ENCODE data around the gene RAB43.
"Not testable (repeated sequence)": the region's sequence is repeated elsewhere in the genome, so short reads cannot be mapped to it uniquely, and the experiment has no call there.

The RAB43 gene

DNA sequence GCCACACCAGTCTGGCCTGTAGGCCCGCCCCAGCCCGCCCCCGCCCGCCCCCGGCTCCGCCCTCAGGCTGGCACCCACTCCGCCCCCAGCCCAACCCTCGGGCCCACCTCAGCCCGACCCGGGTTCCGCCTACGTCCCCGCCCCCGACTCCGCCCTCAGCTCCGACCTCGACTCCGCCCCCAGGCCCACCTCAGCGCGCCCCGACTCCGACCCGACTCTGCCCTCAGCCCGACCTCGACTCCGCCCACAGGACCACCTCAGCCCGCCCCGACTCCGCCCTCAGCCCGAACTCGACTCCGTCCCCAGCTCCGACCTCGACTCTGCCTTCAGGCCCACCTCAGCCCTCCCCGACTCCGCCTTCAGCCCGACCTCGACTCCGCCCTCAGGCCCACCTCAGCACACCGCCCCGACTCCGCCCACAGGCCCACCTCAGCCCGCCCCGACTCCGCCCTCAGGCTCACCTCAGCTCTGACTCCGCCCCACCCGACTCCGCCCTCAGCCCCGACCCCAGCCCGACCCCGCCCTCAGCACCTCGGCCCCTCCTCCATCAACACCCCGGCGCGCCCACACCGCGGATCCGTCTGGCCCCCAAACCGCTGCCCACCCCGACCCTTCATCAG is at the start of gene RAB43:
RAB43 (minus strand) TSS at position 13 of the 620 bp plus-strand sequence. CDS start 315 bp downstream, outside the sequence.
- DNase-seq (ENCODE audit: low read depth in 2 of 2), result peak; percentile 79 to 83

DNA sequence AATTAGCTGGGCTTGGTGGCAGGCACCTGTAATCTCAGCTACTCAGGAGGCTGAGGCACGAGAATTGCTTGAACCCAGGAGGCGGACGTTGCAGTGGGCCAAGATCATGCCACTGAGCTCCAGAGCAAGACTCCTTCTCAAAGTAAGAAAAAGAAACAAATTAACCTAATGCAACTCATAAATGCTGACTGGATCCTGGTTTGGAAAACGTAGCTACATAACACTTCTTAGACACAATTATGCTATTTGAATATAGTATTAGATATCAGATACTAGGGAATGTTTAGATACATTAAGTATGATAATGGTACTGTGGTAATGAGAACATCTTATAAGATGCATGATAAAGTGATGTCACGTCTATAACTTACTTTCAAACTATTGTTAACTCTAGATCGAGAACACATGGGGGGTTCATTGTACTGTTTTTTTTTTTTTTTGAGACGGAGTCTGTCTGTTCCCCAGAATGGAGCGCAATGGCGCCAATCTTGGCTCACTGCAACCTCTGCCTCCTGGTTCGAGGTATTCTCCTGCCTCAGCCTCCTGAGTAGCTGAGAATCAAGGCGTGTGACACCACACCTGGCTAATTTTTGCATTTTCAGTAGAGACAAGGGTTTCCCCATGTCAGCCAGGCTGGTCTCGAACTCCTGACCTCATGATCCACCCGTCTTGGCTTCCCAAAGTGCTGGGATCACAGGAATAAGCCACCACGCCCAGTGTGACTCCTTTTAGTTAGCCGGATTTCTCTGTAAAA is 45.2 kb upstream of the RAB43 start:
- no peak for DNase-seq (ENCODE audit: low read depth in 2 of 2)

DNA sequence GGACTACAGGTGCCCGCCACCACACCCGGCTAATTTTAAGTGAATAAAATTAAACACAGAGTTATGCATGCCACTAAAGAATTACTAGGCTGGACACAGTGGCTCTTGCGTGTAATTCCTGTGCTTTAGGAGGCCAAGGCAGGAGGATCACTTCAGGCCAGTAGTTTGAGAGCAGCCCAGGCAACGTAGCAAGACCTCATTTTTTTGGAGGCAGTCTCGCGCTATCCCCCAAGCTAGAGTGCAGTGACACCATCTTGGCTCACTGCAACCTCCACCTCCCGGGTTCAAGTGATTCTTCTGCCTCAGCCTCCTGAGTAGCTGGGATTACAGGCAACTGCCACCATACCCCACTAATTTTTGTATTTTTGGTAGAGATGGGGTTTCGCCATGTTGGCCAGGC is 44.0 kb upstream of the RAB43 start:
- not testable (repeated sequence) for DNase-seq (ENCODE audit: low read depth in 2 of 2)

DNA sequence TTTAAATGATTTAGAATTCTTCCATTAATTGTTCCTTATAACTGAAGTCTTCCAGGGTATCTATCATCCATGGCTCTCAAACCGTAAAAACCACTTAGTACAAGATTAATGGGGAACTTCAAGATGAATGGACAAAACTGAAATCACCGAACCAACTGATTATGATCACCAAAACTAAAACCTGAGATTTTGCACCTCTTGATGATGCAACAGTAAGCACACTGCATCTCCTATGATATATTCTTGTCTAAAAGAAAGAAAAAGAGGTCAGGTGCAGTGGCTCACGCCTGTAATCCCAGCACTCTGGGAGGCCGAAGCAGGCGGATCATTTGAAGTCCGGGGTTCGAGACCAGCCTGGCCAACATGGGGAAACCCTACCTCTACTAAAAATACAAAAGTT is 42.9 kb upstream of the RAB43 start:
- no peak for DNase-seq (ENCODE audit: low read depth in 2 of 2)

DNA sequence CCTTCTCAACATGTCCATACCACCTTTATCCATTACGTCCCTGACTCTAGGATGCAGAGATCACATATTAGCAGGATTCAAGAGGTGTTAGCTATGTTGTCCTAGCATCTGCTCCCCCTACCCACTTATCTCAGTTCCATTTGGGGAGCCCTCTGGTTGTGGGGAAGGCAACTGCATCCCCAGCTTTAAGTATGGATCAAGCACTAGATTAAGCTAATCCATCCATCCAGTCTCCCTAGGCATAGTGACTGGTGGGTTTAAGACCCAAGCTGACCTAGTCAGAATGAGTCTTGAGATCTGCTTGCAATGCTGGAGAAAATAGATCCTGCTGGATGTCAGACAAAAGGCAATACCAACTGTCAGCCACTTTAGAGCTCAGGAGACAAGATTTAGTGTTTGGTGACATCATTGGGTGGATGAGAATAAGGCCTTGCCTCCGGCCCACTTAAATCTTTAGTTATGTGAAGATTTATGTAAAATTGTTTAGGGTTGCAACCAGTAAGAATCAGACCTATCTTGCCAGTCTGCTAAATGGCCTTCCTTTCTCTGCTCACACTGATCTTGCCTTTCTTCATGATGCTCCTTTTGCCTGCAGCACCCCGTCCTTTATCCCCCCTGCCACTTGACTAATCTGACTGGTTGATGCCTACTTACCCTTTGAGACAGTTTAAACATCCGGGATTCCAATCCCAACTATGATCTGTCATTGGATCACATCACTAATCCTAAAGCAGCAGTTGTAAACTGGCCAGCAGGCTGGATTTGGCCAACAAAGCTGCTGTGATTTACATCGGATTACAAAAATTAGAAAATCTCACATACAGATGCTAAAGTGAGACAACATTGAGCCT is 41.4 kb upstream of the RAB43 start:
- no peak for DNase-seq (ENCODE audit: low read depth in 2 of 2)

DNA sequence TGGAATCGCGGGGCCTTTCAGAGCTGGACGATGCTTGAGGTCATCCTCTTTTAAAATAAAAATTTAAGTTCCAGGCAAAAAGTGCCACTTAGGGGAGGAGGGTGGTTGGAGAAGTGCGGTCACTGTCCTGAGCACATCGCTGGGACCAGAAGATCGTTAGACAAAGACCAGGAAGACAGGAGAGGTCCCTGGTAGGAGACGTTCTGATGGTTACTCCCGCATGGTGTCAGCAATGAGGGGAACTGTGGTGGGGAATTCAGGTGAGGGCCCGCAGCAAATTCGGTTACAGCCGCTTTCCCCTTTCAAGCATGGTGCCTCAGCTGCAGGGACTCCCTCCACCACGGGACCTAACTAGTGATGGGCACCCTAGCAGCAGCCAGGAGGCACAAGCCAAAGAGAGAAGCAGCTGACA is 40.3 kb upstream of the RAB43 start:
- no peak for DNase-seq (ENCODE audit: low read depth in 2 of 2)

DNA sequence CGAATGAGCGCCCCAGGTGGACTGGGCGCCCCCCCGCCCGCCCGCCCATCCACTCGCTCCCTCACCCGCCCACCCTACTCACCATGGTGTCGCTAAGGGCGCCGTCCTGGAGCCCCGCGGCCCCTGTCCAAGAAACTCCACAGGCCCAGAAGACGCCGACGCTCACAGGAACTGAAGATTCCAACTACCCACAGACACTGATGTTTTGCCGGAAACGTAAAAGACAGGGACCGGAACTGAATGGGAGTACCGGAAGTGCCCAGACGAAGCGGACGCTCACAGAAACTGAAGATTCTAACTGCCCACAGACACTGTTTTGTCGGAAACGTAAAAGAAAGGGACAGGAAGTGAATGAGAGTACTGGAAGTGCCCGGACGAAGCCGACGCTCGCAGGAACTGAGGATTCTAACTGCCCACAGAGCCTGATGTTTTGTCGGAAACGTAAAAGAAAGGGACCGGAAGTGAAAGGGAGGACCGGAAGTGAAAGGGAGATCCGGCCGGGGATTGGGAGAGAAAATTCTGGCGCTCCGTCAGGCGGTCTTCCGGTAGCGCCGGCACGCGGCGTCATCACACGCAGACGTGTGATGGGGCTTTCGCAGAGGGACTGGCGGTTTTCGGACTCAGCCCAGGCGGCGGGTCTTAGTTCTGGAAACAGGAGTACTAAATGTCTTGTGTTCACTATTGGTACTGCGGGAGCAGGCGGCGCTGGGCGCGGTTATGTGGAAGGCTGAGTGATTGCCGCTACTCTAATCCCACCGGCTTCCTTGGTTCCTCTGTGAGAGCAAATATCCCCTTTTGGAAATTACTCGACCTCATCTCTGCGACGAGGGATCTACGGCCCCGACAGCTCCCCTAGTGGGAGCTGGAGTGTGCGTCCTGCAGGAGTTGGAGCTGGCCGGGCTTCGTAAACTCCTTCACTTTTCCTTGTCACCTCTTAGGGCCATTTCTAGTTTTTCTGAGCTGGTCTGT is 39.6 kb upstream of the RAB43 start, which contains the start of gene ISY1:
ISY1 (minus strand) TSS at position 173 of the 969 bp plus-strand sequence; CDS start at position 85, 88 bp downstream.
- peak; percentile 70 to 76 for DNase-seq (ENCODE audit: low read depth in 2 of 2)

DNA sequence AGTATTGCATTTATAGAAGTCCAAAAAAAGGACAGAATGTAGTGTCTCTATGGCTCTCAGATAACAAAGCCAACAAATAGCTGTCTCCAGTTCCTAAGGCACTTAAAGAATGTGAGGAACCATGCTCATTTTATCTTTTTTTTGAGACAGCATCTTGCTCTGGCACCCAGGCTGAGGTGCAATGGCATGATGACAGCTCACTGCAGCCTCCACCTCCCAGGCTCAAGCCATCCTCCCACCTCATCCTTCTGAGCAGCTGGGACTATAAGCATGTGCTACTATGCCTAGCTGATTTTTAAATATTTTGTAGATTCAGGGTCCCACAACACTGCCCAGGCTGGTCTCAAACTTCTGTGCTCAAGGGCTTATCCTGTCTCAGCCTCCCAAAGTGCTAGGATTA is 23.2 kb upstream of the RAB43 start:
- no peak for DNase-seq (ENCODE audit: low read depth in 2 of 2)

DNA sequence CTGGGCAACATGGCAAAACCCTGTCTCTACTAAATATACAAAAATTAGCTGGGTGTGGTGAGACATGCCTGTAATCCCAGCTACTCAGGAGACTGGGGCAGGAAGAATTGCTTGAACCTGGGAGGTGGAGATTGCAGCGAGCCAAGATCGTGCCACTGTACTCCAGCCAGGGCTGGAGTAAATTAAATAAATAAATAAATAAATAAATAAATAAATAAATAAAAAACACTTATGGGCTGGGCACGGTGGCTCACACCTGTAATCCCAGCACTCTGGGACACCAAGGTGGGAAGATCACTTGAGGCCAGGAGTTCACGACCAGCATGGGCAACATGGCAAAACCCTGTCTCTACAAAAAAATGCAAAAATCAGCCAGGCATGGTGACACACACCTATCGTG is 19.4 kb upstream of the RAB43 start:
- not testable (repeated sequence) for DNase-seq (ENCODE audit: low read depth in 2 of 2)

DNA sequence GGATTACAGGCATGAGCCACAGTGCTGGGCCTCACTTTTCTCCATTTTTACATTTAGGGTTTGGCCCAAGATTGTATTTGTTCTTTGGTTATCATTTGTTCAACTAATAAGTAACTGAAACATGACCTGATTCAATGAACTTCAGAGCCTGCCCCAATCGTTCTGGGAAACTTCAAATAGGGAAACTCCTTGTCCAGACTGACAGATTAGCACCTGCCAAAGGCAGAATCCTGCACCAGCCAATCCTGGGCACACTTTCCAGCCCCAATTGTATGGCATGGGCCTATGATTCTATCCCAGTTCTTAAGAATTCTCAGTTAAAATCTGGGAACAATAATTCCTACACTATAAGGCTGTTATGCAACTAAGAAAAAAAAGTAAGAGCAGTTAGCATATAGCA is 18.3 kb upstream of the RAB43 start:
- DNase-seq (ENCODE audit: low read depth in 2 of 2), result no peak

DNA sequence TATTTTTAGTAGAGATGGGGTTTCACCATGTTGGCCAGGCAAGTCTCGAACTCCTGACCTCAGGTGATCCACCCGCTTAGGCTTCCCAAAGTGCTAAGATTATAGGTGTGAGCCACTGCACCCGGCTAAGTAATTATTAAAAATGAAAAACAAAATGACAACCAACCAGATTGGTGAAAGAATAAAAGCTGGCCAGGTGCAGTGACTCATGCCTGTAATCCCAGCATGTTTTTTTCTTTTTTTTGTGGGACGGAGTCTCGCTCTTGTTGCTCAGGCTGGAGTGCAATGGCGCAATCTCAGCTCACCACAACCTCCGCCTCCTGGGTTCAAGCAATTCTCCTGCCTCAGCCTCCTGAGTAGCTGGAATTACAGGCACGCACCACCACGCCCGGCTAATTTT is 14.7 kb upstream of the RAB43 start:
- DNase-seq (ENCODE audit: low read depth in 2 of 2), result not testable (repeated sequence)

DNA sequence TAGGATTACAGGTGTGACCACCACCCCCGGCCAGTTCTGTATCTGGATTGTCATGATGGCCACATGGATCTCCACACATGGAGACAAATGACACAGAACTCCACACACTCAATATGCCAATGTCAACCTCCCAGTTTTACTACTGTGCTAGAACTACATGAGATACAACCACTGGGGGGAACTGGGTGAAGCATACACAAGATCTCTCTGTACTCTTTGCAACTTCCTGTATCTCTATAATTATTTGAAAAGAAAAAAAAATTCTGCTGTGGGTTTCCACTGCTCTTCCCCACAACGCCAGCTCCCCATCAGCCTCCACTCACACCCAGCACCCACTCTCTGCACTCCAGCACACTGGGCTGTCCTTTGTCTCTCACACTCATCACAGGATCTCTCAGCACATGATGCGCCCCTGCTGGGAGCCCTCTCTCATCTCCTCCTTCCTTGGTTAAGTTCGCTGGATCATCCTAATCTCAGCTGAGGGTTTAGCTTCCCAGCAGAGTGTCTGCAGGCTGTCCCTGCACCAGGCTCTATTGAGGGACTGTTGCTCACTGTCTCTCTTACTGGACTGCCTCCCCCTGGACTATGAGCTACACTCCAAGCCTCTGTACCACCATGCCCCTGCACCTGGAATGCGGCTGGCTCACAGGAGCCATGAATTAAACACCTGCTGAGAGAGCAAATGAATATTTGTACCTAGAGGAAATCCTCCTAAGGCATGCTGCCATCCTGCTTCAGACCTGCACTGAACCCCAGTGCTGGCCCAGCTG is 10.7 kb upstream of the RAB43 start:
- no peak for DNase-seq (ENCODE audit: low read depth in 2 of 2)

DNA sequence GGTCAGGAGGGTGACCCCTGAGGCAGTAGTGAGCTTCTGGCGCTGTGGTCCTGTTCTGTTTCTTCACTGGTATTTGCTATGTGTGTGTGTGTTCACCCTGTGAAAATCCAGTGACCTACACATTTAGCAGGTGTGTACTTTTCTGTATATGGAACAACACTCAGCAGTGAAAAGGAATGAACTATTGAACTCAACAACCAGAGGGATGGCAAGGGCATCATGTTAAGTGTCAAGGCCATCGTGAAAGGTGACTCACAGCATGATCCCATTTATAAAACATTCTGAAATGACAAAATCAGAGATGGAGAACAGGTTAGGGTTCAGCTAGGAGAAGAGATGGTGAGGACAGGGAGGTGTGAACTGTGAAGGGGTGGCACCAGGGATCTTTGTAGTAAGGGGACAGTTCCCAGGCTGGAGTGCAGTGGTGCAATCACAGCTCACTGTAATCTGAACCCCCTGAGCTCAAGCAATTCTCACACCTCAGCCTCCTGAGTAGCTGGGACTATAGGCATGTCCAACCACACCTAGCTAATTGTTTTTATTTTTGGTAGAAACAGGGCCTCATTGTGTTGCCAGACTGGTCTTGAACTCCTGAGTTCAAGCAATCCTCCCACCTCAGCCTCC is 10.0 kb upstream of the RAB43 start:
- DNase-seq (ENCODE audit: low read depth in 2 of 2), result no peak

DNA sequence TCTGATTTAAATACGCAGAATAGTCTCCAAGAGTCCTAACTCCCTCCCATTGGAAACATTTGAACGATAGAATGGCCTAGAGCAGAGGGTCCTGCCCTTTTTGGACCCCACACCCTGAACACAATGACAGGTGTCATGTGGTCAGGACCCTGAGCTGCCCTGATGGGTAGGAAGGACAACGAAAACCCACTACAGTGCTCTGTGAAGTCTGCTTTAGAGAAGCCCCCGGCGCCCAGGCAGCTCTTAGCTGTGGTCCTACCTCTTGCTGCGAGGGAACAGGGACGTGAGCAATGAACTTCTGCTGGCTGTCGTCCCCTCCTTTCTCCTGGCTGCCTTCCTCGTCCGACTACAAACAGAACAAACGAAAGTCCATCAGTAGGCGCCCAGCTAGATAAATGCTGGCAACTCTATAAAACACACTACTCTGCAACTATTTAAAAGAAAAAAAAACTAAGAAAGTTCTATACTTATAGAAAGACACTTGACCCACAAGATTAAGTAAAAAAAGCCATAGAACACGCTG is 8.7 kb upstream of the RAB43 start:
- no peak for DNase-seq (ENCODE audit: low read depth in 2 of 2)

DNA sequence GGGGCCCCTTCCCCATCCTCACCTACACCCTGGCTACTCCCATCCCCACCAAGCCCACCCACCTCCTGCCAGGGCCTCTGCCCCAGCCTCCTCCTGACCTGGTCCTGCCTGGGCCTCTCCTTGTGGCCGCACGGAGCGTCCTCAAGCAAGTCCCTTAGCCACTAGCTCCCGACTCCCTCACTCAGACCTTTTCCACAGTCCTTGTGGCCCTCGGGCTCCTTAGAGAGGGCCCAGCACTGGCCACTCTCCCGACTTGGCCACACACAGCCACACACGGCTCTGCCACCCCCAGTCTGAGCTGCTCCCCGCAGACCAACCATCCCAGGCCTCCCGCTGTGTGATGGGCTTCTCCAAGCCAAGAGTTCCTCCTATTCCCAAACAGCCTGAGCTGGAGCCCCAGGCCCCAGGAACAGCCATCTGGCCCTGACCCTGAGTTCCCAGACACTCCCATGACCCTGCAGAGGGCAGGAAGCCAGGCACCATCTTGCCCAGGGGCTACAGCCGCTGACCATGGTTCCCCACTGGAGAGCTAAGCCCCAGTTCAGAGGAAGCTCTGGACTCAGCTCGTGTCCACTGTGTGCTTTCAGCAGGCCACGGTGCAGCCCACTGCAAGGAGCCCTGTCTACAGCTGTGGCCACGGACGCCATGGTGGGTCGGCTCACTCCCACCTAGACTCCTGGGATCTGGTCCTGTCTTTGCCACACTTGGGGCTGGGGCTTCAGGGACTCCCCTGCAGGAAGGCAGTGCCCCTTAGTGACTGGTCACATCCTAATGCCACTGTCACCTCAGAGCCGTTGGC is 7.0 kb upstream of the RAB43 start:
- no peak for DNase-seq (ENCODE audit: low read depth in 2 of 2)

DNA sequence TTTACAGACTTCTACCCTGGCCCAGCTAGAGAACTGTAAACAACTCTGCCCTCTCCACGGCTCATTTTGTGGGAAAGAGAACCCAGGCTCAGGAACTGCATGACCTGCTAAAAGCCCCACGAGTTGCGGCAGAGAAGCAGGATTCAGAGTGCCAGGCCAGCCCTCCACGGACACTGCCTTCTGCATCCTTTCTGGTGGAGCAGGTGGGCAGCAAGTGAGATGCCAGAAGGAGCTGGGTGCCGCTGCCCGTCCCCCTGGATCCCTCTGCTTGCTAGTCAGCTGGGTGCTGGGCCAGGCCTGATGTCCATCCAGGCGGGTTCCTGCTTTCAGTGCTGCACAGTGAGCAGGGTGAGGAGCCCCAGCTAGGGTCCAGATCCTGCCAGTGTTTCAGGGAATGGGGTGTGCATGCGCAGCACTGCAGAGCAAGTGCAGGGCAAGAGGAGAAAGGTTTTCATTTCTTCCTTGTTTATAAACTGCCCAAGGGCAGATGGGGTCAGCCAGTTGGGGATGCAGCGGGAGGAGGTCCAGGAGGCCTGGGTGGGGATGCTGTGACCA is 5.2 kb upstream of the RAB43 start:
- DNase-seq (ENCODE audit: low read depth in 2 of 2), result no peak

DNA sequence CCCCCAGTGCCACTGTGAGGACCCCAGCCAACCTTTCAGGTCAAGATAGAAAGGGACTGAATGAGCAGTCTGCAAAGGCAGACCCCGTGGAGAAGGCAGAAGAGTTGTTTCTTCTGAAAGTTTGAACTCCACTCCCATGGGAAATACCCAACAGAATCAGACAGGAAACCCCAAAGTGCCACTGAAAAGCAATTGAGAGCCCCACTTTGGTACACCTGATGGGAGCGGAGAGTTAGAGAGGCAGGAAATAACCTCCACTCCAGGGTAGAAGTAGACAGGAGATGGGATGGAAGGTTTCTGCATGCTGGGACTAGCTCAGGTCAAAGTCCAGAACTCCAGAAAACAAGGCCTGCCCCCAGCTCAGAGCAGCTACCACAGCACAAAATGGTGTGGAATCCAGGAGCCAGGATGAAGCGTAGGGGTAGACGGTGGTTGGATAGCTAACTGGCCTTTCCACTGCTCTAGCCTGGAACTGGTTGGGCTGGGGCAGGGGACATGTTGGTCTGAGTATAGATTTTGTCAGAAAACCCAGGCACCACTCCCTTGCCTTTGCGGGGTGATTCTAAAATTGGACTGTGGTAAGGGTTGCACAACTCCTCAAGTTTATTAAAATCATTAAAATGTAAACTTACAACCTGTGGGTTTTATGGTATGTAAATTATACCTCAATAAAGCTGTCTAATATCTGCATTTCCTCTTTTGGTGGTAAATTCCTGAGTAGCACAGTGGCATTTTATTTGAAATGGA is 1.9 kb upstream of the RAB43 start:
- no peak for DNase-seq (ENCODE audit: low read depth in 2 of 2)
